ENCODE results near the gene HARBI1. TPM values are rescaled to one million over a fixed set of nuclear protein-coding genes. Genes with fewer than 3 reads are reported as not detected.
A peak's percentile ranks its signal among the peaks of the same experiment; 100 is the strongest.

The HARBI1 gene
- total RNA-seq, 1 experiment from 2014 or later, result 6.3 TPM

GRCh38 chr11:46642627-46643335 is 25.8 kb upstream of the HARBI1 start:
- no peak overlapping the region for H3K14ac ChIP-seq (ENCODE audit: insufficient read depth, low read length)
- no peak overlapping the region for H4K91ac ChIP-seq (ENCODE audit: insufficient read length, low read depth, low read length)
- no peak overlapping the region for H3K23ac ChIP-seq (ENCODE audit: insufficient read length, low read depth, low read length)
- no peak for TF ChIP-seq CTCF (conservative IDR thresholded peaks at IDR 0.05)
- Mint-ChIP-seq H3K36me3 (ENCODE audit: insufficient read depth in 1 of 3, low read depth in 3 of 3) (peaks cover 14 to 58% (median 45%) of the 10 kb centered on the region in 3 experiments), H3K4me1 (no peaks in the 10 kb centered on the region), H3K4me3 (no peak overlapping the region), H3K27ac (0 out of 7 replicates have a peak overlapping the region, but pooled peaks of 1 of the 3 experiments have one; percentile 2), H3K27me3 (ENCODE audit: low read depth) (no peaks in the 10 kb centered on the region), H3K9me3 (no peaks in the 10 kb centered on the region)
- DNase-seq, result no peak
- H3K27me3 ChIP-seq (ENCODE audit: insufficient read depth, low read length), result no peaks in the 10 kb centered on the region
- H3K23me2 ChIP-seq (ENCODE audit: insufficient read length, low read depth, low read length, poor library complexity, severe bottlenecking), result no peaks in the 10 kb centered on the region
- WGBS (ENCODE audit: extremely low coverage, insufficient read length, low lambda C conversion rate), result no CpG with 5 or more reads among the region's 8 CpGs
- no peak overlapping the region for H4K8ac ChIP-seq (replicated peaks; ENCODE audit: insufficient read length, low read depth, low read length)
- no peaks in the 10 kb centered on the region for H4K20me1 ChIP-seq (ENCODE audit: control insufficient read depth, insufficient read depth, insufficient read length)
- H4K5ac ChIP-seq (ENCODE audit: insufficient read length, low read depth, low read length), result no peak overlapping the region
- H3K56ac ChIP-seq (ENCODE audit: insufficient read length, low read depth, low read length), result no peak overlapping the region
- H2BK20ac ChIP-seq (ENCODE audit: low read depth, low read length, poor library complexity, severe bottlenecking), result no peak overlapping the region
- H3K79me2 ChIP-seq (ENCODE audit: insufficient read depth, low read length), result no peaks in the 10 kb centered on the region
- no peak overlapping the region for H2AFZ ChIP-seq (ENCODE audit: low read length)
- H3K79me1 ChIP-seq (ENCODE audit: insufficient read depth, low read depth, low read length, poor library complexity, severe bottlenecking), result no peaks in the 10 kb centered on the region
- H3K9ac ChIP-seq (ENCODE audit: extremely low read depth, insufficient read length, low read length), result no peak overlapping the region
- H3K4ac ChIP-seq (ENCODE audit: low read depth, low read length), result no peak overlapping the region
- no peak overlapping the region for H3K27ac ChIP-seq (ENCODE audit: insufficient read length, low read depth, low read length)
- no peak overlapping the region for H3K4me2 ChIP-seq (ENCODE audit: insufficient read depth, insufficient read length, low read length)
- no peaks in the 10 kb centered on the region for H3K4me1 ChIP-seq (ENCODE audit: insufficient read depth, low read length)
- no peak overlapping the region for H2BK5ac ChIP-seq (ENCODE audit: insufficient read length, low read length)
- H2AK5ac ChIP-seq (ENCODE audit: insufficient read length, low read length), result no peak overlapping the region
- no peak overlapping the region for H3T11ph ChIP-seq (ENCODE audit: low read length)
- H2BK12ac ChIP-seq (ENCODE audit: insufficient read length, low read depth, low read length), result no peak overlapping the region
- no peak overlapping the region for H2BK15ac ChIP-seq (ENCODE audit: low read depth, low read length)
- no peak overlapping the region for H2BK120ac ChIP-seq (ENCODE audit: low read depth, low read length, poor library complexity, severe bottlenecking)
- H3K9me3 ChIP-seq (ENCODE audit: control insufficient read depth, low read depth, low read length), result no peaks in the 10 kb centered on the region
- no peak overlapping the region for H3K18ac ChIP-seq (ENCODE audit: insufficient read length, low read depth, low read length)
